ENCODE measurements around the gene DNAH17.

The DNAH17 gene

GRCh38 chr17:78544881-78545755 is 32.1 kb downstream of the DNAH17 start:
- DNase-seq (ENCODE audit: low spot score), result no peak

DNA sequence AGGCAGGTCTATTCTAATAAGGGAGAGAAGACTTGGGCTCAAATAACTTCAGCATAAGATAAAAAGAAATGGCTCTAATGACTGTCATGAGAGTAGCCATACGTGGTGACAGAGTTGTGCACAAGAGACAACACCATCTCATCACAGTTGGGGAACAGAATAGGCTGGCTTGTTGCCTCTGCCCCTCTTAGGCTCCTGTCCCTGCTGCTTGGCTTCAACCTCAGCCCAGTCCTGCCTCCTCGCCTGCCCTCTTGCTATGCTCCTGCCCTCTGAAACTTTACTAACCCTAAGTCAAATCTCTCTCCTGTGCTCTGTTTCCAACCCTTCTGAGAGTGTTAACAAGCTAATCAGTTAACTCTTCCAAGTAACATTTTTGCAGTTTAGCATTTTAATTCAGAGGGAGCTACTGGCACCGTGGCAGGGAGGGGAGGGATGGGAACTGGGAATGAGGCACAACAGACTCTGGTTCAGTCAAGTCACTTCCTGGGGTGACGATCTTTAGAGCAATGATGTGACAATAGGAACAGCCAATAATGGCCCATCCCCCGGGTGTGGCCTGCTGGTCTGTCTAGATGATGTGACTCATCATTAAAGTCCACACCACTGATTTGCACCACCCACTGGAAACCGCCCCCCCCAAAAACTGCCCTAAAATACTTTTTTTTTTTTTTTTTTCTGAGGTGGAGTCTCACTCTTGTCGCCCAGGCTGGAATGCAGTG is 35.5 kb downstream of the DNAH17 start:
- DNase-seq (ENCODE audit: low spot score), result no peak

GRCh38 chr17:78539781-78540180 is 37.4 kb downstream of the DNAH17 start:
- DNase-seq (ENCODE audit: low spot score), result no peak

- no peak for DNase-seq (ENCODE audit: low spot score)
Measured at GRCh38 chr17:78538033-78538776, 39.0 kb downstream of the DNAH17 start.

DNA sequence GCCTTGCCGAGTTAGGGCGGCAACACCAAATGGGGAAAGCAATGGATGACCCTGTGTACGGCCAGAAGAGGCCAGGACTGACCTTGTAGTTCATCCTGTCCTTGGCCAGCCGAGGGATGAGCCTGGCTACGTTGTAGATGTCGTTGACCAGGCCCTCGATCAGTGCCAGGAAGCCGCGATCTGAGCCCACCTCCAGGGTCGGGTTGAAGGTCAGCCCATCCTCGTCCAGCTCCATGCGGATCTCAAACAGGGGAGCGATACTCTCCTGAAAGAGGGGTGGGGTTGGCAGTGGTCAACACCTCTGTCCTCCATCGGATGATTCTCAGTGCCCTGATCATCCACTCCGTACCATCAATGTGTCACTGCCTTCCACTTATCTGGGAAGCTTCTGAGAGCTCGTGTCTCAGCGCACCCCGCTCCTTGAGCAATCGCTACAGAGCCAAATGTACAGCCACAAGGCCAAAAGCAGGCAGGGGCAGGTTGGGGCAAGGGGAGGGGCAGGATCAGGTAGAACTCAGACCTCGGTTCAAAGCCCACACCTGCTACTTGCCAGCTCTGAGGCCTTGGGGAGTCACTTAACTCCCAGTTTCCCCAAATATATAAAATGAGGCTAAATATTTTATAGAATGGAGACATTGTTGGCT is 39.9 kb downstream of the DNAH17 start:
- DNase-seq (ENCODE audit: low spot score), result no peak

DNA sequence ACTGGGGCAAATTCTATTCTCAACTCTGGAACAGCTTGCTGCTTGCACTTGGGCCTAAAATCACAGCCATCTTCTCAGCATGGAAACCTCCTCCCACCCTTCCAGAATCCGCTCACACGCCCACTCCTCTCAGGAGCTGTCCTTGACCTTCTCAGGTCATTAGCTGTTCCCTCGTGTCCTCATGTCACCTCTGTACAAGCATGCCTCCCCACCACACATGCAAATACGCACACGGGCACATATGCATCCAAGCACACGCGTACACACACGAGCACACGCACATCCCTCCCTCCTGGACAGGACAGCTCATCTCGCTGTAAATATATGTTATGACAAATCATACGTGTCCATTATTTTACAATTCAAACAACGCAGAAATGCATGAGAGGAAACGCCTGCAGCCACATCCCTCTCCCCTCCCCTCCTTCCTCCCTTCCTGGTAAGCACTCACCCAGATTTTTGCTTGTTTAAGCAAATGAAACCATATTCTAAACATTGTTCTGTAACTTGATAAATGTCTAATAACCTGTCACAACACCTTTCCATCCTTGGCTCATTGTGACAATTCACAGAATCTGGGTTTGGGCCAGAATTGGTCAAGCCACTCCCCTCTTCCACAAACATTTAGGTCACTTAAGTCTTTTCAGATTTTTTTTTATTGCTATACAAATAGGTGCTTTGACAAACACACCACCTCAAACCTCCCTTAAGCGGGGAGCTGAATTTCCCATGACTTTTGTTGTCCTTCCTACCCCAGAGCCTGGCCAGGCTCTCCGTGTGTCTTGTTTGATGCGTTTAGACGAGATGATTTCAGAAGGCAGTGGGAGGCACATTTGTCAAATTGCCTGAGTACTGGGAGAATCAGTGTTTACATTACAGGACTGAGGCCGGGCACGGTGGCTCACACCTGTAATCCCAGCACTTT is 41.7 kb downstream of the DNAH17 start:
- DNase-seq (ENCODE audit: low spot score), result no peak

DNA sequence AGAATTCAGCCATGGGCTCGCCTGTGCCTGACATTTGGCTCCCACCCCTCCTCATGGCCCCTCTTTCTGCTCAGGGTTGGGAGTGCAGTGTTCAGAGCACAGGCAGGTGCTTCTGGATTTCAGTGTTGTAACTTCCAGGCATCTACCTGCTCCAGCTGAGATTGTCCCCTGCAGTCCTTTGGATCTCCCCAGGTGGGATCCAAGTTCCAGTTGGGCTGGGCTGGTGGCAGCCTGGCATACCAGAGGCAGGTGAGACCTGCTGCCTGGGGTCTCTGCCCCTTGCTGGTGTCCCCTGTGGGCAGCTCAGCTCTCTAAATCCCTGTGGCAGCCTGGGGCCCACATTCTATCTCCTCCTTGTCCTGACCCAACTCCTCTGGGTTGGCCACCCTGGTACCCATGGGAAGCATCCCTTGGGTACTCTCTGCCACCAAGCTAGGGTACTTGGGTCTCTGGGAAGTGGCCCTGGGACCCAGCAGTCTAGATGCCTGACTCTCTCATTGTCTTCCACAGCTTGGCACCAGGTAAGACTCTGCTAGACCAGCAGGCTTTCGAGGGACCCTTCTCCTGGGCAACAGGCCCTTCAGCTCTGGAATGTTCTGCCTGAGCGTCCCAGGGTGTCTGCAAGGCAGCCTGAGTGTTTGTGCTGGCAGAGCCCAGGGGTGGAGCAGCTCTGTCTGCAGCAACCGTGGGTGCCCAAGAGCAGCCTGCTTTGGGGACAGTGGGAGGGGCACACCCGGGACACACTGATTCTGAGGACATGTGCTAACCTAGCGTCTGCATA is 42.5 kb downstream of the DNAH17 start:
- DNase-seq (ENCODE audit: low spot score), result no peak

- DNase-seq (ENCODE audit: low spot score), result no peak
Measured at GRCh38 chr17:78532922-78533640, 44.1 kb downstream of the DNAH17 start.

DNA sequence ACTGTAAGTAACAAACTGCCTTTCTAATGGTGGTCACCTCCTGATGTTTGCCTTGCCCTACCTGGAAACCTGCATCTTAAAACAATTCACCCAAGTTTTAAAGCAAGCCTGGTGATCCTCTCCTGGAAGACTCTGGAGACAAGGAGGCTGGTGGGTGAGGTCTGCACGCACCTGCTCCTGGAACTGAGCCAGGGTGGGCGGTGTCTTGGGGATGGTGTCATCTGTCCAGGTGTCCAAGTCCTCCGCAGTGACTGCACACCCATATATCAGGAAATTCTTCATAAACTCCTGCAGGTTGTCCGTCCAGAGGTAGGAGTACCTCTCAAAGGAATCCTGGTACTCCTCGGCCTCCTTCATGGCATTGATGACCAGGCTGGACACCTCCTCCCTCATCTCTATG is 44.9 kb downstream of the DNAH17 start:
- no peak for DNase-seq (ENCODE audit: low spot score)

GRCh38 chr17:78530675-78531074 is 46.5 kb downstream of the DNAH17 start:
- no peak for DNase-seq (ENCODE audit: low spot score)

GRCh38 chr17:78529871-78530670 is 47.1 kb downstream of the DNAH17 start:
- DNase-seq (ENCODE audit: low spot score), result no peak

- DNase-seq (ENCODE audit: low spot score), result no peak
Measured at GRCh38 chr17:78529251-78529650, 47.9 kb downstream of the DNAH17 start.

DNA sequence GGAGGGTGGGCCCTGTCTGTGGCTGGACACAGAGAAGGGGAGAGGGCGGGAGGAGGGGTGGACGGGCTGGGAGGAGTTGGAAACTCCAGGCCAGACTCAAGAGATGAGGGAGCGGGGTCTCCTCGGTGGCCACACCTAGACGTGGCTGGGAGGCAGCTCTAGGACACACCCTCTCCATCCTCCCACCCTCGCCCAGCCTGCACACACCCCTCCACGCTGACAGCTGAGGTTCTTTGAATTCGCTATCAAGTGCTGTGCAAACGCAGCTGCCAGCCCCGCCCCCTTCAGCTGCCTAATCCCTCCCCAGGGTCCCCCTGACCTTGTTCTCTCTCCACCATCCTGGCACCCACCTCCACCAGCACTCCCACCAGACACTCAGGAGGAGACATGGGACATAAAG is 48.7 kb downstream of the DNAH17 start:
- no peak for DNase-seq (ENCODE audit: low spot score)

DNA sequence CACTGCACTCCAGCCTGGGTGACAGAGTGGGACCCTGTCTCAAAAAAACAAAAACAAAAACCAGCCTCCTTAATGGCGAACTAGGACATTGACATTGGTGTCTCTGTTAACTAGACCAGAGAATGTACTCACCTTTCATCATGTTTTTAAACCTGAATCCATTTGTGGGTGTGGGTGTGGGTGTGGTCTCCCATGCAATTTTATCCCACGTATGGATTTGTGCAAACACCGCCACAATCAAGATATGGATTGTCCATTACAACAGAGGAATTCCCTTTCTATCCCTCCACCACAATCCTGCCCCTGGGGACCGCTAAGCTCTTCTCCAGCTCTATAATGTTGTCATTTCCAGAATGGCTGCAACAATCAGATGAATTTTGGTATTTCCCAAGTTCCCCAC is 49.9 kb downstream of the DNAH17 start:
- no peak for DNase-seq (ENCODE audit: low spot score)

DNA sequence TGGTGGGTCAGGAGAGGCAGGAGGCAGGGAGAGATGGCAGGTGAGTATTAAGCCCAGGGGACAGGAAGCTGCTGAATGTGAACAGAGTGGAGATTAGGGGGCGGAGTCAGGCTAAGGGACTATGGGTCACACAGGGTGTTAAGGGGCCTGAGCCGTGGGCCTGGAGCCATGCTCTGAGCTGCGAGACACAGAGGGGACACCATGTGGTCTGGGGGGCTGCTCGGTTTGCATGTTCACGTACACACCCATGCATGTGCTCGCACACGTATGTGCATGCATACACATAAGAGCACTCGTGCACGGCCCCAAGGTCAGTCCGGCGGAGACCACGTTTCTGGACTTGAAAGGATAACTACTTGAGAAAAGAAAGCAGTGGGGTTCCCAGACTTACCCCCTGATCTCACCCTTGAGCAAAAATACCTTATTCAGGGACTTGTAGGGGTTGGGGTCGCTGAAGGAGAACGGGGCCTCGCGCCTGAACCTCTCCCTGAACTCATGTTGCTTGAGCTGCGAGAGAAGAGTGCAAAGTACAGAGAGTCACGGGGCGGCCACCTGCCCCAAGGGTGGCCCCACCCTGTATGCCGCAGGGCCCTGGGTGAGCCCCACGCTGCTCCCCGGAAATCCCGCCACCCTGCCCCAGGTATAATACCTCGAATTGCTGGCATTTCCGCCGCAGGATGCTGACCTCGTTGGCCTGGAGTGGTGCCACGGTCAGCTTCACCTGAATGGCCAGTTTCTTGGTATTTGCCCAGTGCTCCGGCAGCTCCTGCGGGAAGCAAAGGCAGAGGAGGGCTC is 50.8 kb downstream of the DNAH17 start:
- no peak for DNase-seq (ENCODE audit: low spot score)

DNA sequence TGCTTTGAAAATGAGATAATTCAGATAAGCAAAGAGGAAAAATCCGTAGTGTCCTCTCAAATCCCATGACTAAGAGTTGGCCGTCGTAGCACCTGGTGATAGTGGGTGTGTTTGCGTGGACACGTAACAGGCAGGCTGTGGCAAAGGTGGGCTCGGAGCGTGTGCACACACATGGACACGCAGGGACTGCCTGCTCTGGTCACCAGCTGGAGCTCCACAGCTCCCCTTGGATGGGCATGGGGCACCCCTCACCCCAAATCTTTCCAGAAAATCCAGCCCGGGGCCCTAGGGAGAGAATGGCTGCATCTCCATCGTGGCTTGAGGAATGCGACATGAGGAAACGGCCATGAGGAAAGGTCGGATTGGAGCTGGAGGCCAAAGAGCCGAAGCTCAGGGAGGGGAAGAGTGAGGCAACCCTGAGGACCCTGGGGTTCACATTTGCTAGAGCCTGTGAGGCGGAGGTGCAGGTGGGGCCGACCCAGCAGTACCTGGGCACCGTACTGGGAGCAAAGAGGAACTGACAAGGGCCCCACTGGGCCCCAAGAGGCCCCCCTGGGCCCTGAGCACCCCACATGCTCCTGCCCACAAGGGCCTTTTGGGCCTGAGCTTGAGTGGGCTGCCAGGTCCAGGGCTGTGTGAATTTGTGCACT is 51.6 kb downstream of the DNAH17 start:
- no peak for DNase-seq (ENCODE audit: low spot score)

DNA sequence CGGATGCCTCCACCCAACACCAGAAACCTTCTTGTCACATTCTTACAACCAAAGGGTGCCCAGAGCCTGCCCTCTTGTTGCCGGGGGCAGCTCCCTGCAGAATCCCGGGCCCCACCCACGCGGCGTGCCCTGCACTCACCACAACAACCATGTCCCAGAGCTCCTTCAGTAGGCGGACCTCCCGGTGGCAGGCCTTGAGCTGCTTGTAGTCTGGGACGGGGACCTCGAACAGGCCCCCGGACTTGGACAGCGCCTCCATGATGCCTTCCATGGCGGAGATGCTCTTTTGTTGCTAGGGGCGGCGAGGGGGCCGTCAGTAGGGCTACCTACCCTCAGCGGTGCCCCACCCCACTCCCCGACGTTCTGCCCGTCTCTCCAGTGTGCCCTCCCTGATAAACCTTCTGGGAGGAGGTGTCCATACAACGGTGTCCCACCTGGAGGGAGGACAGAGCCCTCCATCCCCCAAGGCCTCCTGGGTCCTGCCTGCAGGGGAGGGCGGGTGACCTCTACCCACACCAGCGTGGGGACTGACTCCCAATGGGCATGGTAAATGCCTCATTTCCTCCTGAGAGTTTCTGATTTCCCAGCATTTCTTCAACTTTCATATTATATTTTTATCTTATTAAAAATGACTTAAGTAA is 52.2 kb downstream of the DNAH17 start:
- DNase-seq (ENCODE audit: low spot score), result no peak
